ENCODE results near the gene DNM2. TPM values are rescaled to one million over a fixed set of nuclear protein-coding genes. Genes with fewer than 3 reads are reported as not detected.

Gene DNM2
- total RNA-seq, 4 donors from 2014 or later, result 469 to 1,152 (median 585) TPM

DNA sequence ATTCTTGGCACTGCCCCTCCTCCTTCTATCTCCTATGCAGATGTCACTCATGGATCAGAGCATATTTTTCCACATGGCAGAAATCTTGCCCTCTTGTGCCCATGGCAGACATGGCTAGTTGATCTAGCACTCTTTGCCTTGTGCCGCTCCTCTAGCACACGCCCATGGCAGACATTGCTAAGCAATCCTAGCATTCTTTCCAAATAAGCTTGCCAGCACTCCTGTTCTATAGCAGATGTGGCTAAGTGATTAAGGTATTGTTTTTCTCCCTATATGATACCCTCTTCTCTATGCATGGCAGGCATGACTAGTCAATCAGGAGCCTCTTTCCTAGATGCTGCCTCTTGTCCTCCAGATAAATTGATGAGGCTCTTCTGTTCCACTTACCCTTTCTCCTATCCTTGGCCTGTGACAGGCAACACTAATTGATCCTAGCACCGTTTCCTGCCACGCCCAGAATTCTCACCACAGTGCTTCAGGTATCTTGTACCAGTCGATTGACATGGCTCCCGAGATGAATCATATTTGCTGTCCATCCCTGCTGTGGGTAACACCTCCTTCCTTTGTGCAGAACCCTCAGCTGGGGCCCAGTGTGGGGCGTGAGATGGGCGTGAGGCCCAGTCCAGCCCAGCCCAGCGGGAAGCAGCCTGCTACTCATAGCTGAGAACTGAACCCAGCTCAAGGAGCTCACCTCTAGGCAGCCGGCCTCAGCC is 91.2 kb downstream of the DNM2 start:
- Histone ChIP-seq H3K36me3 (peaks cover 0 to 50% (median 11%) of the 10 kb centered on the region in 4 donors), H3K4me1 (peaks cover 0 to 6% (median 2%) of the 10 kb centered on the region in 4 donors), H3K27me3 (no peaks in the 10 kb centered on the region), H3K9me3 (no peaks in the 10 kb centered on the region), H3K4me3 (no peak overlapping the region), H3K27ac (no peak overlapping the region)
- TF ChIP-seq POLR2A (IDR thresholded peaks at IDR 0.05) (no peak), EP300 (IDR thresholded peaks at IDR 0.05; ENCODE audit: low read depth) (no peak), POLR2AphosphoS5 (IDR thresholded peaks at IDR 0.05) (no peak)
- TF ChIP-seq, protein P1, sequence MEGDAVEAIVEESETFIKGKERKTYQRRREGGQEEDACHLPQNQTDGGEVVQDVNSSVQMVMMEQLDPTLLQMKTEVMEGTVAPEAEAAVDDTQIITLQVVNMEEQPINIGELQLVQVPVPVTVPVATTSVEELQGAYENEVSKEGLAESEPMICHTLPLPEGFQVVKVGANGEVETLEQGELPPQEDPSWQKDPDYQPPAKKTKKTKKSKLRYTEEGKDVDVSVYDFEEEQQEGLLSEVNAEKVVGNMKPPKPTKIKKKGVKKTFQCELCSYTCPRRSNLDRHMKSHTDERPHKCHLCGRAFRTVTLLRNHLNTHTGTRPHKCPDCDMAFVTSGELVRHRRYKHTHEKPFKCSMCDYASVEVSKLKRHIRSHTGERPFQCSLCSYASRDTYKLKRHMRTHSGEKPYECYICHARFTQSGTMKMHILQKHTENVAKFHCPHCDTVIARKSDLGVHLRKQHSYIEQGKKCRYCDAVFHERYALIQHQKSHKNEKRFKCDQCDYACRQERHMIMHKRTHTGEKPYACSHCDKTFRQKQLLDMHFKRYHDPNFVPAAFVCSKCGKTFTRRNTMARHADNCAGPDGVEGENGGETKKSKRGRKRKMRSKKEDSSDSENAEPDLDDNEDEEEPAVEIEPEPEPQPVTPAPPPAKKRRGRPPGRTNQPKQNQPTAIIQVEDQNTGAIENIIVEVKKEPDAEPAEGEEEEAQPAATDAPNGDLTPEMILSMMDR (IDR thresholded peaks at IDR 0.05), result no peak
- 45 to 66% methylated on average over 4 to 10 of the region's 10 CpGs for WGBS, 2 donors (ENCODE audit: low coverage in 1 of 2)
- in situ Hi-C loops (cut with MboI; ENCODE audit: low pct_ligation_motif_present in 1 of 4, low pct_unique_long_range_greater_than_20kb in 1 of 4, low sequenced_read_pairs in 3 of 4) (no loop called here), intact Hi-C loops (cut with DNase I; ENCODE audit: low total_unique reads) (no loop called here)
- DNase-seq, result no peak

- TF ChIP-seq, protein P1 (IDR thresholded peaks at IDR 0.05), result no peak
- TF ChIP-seq POLR2AphosphoS5 (IDR thresholded peaks at IDR 0.05) (no peak), POLR2A (IDR thresholded peaks at IDR 0.05) (no peak), EP300 (IDR thresholded peaks at IDR 0.05; ENCODE audit: low read depth) (no peak)
- Histone ChIP-seq H3K27ac (no peak overlapping the region), H3K4me3 (no peak overlapping the region), H3K9me3 (no peaks in the 10 kb centered on the region), H3K4me1 (peaks cover 0 to 6% (median 2%) of the 10 kb centered on the region in 4 donors), H3K27me3 (no peaks in the 10 kb centered on the region), H3K36me3 (peaks cover 0 to 50% (median 8%) of the 10 kb centered on the region in 4 donors)
- in situ Hi-C loops (cut with MboI; ENCODE audit: low pct_ligation_motif_present in 1 of 4, low pct_unique_long_range_greater_than_20kb in 1 of 4, low sequenced_read_pairs in 3 of 4), result no loop called here
- 90 to 93% methylated on average over 2 to 15 of the region's 15 CpGs for whole genome bisulfite sequencing, 2 donors (ENCODE audit: low coverage in 1 of 2)
- no peak for DNase-seq
- intact Hi-C loops (cut with DNase I; ENCODE audit: low total_unique reads), result no loop called here
Measured at GRCh38 chr19:10809651-10810285, 91.9 kb downstream of the DNM2 start.

DNA sequence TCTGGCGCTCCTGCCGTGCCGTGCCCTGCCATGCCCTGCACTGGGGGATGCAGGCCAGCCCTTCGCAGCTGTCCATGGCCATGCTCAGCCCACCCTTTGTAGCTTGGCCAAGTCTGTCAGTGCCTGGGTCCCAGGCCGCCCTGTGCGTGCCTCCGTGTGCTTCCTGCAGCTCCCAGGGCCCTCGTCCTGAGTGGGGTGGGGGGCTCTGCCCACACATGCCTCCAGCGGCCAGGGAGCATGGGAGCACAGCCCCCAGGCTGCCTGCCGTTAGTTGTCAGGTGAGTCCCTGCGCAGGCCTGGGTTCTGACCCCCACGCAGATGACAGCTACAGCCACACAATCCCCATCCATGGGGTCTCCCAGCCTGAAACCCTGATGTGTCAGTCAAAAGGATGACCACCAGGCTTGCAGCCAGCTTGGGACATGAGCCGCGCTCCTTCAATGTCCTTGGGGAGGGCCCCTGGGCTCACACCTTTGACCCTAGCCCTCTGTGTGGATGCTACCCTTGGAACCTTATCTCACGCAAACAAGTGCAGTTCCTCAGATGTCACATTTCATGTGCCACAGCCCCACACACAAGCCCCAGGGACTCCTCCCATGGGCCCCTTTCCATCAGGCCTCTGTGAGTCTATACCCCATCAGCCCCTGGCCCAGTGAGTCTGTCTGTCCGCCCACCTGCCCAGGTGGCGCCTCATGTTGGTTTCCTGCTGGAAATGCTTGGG is 93.7 kb downstream of the DNM2 start:
- Histone ChIP-seq H3K9me3 (no peaks in the 10 kb centered on the region), H3K4me3 (no peak overlapping the region), H3K27ac (no peak overlapping the region), H3K27me3 (no peaks in the 10 kb centered on the region), H3K4me1 (peaks cover 0 to 6% (median 2%) of the 10 kb centered on the region in 4 donors), H3K36me3 (peaks cover 0 to 41% (median 5%) of the 10 kb centered on the region in 4 donors)
- WGBS, 2 donors (ENCODE audit: low coverage in 1 of 2), result 95% methylated on average over 13 of the region's 17 CpGs; no CpG with 5 or more reads in 1 of the 2 donors
- intact Hi-C loops (cut with DNase I; ENCODE audit: low total_unique reads) (no loop called here), in situ Hi-C loops (cut with MboI; ENCODE audit: low pct_ligation_motif_present in 1 of 4, low pct_unique_long_range_greater_than_20kb in 1 of 4, low sequenced_read_pairs in 3 of 4) (no loop called here)
- DNase-seq, result no peak
- peak in 1 of 3 donors; percentile 16 for TF ChIP-seq POLR2AphosphoS5 (IDR thresholded peaks at IDR 0.05)
- no peak for TF ChIP-seq EP300 (IDR thresholded peaks at IDR 0.05; ENCODE audit: low read depth)
- no peak for TF ChIP-seq POLR2A (IDR thresholded peaks at IDR 0.05)
- TF ChIP-seq, protein P1 (IDR thresholded peaks at IDR 0.05), result no peak

DNA sequence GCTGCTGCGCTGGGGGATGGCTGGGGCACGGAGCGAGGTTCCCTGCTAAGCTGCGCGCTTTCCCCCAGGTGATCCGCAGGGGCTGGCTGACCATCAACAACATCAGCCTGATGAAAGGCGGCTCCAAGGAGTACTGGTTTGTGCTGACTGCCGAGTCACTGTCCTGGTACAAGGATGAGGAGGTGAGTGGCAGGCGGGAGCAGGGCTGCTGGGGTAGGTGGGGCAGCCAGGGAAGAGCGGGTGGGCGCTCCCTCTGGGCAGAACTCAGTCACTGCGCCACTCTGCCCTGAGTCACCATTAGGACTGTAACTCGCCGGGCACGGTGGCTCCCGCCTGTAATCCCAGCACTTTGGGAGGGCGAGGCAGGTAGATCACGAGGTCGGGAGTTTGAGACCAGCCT is 94.3 kb downstream of the DNM2 start:
- Histone ChIP-seq H3K4me3 (no peak overlapping the region), H3K9me3 (no peaks in the 10 kb centered on the region), H3K36me3 (peaks cover 0 to 40% (median 5%) of the 10 kb centered on the region in 4 donors), H3K27ac (peak overlapping the region in 2 of 4 donors; percentile 48 to 62), H3K4me1 (peaks cover 0 to 6% (median 2%) of the 10 kb centered on the region in 4 donors), H3K27me3 (no peaks in the 10 kb centered on the region)
- in situ Hi-C loops (cut with MboI; ENCODE audit: low pct_ligation_motif_present in 1 of 4, low pct_unique_long_range_greater_than_20kb in 1 of 4, low sequenced_read_pairs in 3 of 4) (no loop called here), intact Hi-C loops (cut with DNase I; ENCODE audit: low total_unique reads) (no loop called here)
- no peak for DNase-seq
- TF ChIP-seq EP300 (IDR thresholded peaks at IDR 0.05; ENCODE audit: low read depth) (no peak), POLR2AphosphoS5 (IDR thresholded peaks at IDR 0.05) (no peak), POLR2A (IDR thresholded peaks at IDR 0.05) (no peak)
- TF ChIP-seq, protein P1 (IDR thresholded peaks at IDR 0.05), result no peak
- 94% methylated on average over 19 of the region's 19 CpGs; no CpG with 5 or more reads in 1 of the 2 donors for WGBS, 2 donors (ENCODE audit: low coverage in 1 of 2)
